Measurements from ENCODE around the gene IGFBP2. TPM values are rescaled to one million over a fixed set of nuclear protein-coding genes. Genes with fewer than 3 reads are reported as not detected.

Gene IGFBP2
- total RNA-seq, 2 experiments from 2014 or later: 10.3 to 10.9 TPM

GRCh38 chr2:216677439-216678097 is 44.3 kb downstream of the IGFBP2 start:
- Mint-ChIP-seq H3K4me1 (peaks cover 10% of the 10 kb centered on the region), H3K27ac (no peak overlapping the region), H3K4me3 (no peak overlapping the region), H3K27me3 (peaks cover 2% of the 10 kb centered on the region), H3K36me3 (ENCODE audit: low read depth) (no peaks in the 10 kb centered on the region), H3K9me3 (no peaks in the 10 kb centered on the region)
- CTCF ChIA-PET: interaction anchor here (0.5 to 0.7 kb wide), 2 partner anchors 11 to 565 kb away, joined by 3 read pairs; no protein-coding TSS in a partner anchor
- no peak for DNase-seq
- POLR2A ChIA-PET: no interaction called here

GRCh38 chr2:216678098-216678465 is 44.9 kb downstream of the IGFBP2 start:
- H3K36me3 Mint-ChIP-seq (ENCODE audit: low read depth): no peaks in the 10 kb centered on the region
- CTCF ChIA-PET: interaction anchor here (0.7 kb wide), 1 partner anchor 11 kb away, joined by 3 read pairs; no protein-coding TSS in a partner anchor
- no peak overlapping the region for H3K27ac Mint-ChIP-seq
- peaks cover 10% of the 10 kb centered on the region for H3K4me1 Mint-ChIP-seq
- no peaks in the 10 kb centered on the region for H3K9me3 Mint-ChIP-seq
- peaks cover 2% of the 10 kb centered on the region for H3K27me3 Mint-ChIP-seq
- POLR2A ChIA-PET: no interaction called here
- no peak for DNase-seq
- H3K4me3 Mint-ChIP-seq: no peak overlapping the region

DNA sequence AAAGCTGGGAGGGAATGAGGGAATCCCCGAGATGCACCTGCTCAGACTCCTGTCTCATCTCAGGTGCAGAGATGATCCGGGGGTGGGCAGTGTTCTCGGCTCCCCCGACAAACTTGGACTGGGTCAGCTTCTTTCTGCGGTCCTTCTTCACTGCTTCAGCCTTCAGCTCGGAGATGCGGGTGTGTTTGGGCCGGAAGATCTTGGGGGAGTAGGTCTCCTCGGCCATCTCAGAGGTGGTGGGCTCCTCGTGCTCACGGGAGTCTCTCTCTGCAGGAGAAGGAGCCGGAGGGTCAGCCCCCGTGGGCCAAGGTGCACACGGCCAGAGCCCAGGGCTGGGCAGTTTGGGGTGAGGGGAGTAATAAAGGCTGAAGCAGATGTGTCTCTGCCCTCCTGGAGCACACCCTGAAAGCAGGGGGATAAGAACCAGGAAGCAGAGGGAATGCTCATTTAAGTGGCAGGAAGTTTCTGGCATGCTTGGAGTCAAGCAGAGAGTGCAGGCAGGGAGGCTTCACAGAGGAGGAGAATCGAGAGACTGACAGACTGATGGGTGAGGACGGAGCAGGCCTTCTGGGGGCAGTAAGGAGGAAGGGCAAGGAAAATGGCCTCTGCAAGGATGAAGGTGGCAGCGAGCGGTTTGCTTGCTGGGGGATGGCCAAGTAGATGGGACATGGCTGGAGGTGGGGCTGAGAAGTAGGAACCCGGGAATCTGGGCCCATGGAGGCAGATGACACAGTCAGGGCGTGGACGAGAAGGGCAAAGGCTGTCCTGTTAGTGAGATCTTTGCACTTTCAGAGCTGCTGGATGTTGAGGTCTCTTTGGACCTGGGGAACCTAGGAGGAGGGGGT is 45.8 kb downstream of the IGFBP2 start:
- H3K27me3 Mint-ChIP-seq: peaks cover 5% of the 10 kb centered on the region
- DNase-seq: no peak
- CTCF ChIA-PET: interaction anchor here (0.6 to 1.0 kb wide), 2 partner anchors 13 to 37 kb away, joined by 3 to 4 read pairs; no protein-coding TSS in a partner anchor
- H3K4me1 Mint-ChIP-seq: peaks cover 10% of the 10 kb centered on the region
- no peak overlapping the region for H3K4me3 Mint-ChIP-seq
- POLR2A ChIA-PET: no interaction called here
- H3K27ac Mint-ChIP-seq: no peak overlapping the region
- no peaks in the 10 kb centered on the region for H3K9me3 Mint-ChIP-seq
- H3K36me3 Mint-ChIP-seq (ENCODE audit: low read depth): no peaks in the 10 kb centered on the region

DNA sequence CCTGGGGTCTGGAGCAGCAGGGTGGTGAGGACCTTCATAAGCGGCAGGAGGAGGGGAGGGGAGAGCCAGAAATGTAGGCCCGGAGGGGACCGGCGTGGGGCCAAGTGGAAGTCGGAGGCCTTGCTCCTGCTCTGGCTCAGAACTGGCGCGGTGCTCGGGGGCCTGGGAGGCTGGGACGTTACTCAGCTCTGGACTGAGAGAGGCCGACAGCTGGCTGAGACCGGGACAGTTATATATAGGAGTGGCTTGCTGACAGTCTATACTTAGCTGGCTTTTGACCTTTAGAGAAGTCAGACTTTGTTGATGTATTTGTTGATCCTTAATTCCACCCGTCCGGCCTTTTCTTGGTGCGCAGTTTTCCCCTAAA is 46.4 kb downstream of the IGFBP2 start:
- CTCF ChIA-PET: interaction anchor here (1.0 kb wide), 1 partner anchor 13 kb away, joined by 4 read pairs; no protein-coding TSS in a partner anchor

DNA sequence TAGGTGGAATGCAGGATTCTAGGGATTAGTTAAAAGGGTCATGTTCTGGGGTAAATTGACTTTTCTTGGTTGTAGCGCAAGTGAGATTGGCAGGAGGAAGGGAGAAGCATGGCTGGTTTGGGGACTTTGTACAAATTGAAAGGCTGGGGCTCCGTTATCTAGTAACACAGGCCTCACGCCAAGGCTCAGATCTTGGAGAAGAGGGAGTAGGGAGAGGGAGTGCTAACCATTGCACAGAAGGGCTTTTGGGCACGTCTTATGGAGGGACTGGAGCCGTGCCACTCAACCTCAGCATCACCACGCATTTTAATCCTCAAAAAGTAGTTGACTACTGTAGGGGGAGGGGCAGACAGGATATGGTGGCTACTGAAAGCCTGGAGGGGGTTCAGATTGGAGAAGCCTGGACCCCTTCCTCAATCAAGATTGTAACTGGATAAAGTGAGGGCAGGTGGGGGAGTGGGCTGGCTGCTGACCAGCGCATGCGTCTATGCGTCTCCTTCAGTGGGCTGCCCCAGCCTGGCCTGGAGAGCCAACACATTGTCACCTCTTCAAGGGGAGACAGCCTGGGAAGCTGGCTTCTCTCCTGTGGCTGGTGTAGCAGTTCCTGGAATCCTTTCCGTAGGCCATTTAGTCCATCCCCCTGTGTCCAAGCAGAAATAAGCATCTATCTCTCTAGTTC is 47.9 kb downstream of the IGFBP2 start:
- no peak for DNase-seq
- no peaks in the 10 kb centered on the region for H3K9me3 Mint-ChIP-seq
- peaks cover 10% of the 10 kb centered on the region for H3K4me1 Mint-ChIP-seq
- H3K27me3 Mint-ChIP-seq: peaks cover 5% of the 10 kb centered on the region
- ChIA-PET CTCF (interaction anchor here (0.6 to 1.4 kb wide), 3 partner anchors 13 to 45 kb away, joined by 3 to 4 read pairs (median 3); partner anchors contain the start of gene IGFBP5), POLR2A (no interaction called here)
- no peak overlapping the region for H3K4me3 Mint-ChIP-seq
- H3K36me3 Mint-ChIP-seq (ENCODE audit: low read depth): no peaks in the 10 kb centered on the region
- H3K27ac Mint-ChIP-seq: no peak overlapping the region

More for the DNA sequence above, 46.4 kb downstream of the IGFBP2 start:
- no peaks in the 10 kb centered on the region for H3K9me3 Mint-ChIP-seq
- no peaks in the 10 kb centered on the region for H3K36me3 Mint-ChIP-seq (ENCODE audit: low read depth)
- H3K4me1 Mint-ChIP-seq: peaks cover 10% of the 10 kb centered on the region
- POLR2A ChIA-PET: no interaction called here
- no peak for DNase-seq
- no peak overlapping the region for H3K27ac Mint-ChIP-seq
- H3K27me3 Mint-ChIP-seq: peaks cover 5% of the 10 kb centered on the region
- no peak overlapping the region for H3K4me3 Mint-ChIP-seq

DNA sequence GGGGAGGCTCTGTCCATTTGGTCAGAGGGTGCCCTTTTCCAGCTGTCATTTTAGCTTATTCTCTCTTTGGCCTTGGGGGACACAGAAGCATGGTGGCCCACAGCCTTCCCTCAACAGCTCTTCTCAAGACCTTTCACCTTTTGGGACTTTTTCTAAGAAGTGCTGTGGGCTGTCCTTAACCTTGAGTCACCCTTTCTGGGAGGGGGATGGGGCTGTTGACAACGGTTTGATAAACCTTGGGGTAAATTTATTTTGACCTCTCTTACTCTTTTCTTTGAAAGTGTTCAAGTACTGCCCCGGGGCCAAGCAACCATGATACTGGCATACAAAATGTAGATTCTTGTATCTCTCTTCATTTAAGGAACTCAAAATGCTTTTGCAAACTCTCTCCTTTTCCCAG is 48.5 kb downstream of the IGFBP2 start:
- H3K9me3 Mint-ChIP-seq: no peaks in the 10 kb centered on the region
- H3K27ac Mint-ChIP-seq: no peak overlapping the region
- ChIA-PET CTCF (interaction anchor here (0.6 to 1.4 kb wide), 5 partner anchors 12 to 1031 kb away, joined by 3 to 5 read pairs (median 3); partner anchors contain the start of gene IGFBP5), POLR2A (no interaction called here)
- H3K4me3 Mint-ChIP-seq: no peak overlapping the region
- H3K36me3 Mint-ChIP-seq (ENCODE audit: low read depth): no peaks in the 10 kb centered on the region
- no peak for DNase-seq
- H3K27me3 Mint-ChIP-seq: peaks cover 6% of the 10 kb centered on the region
- H3K4me1 Mint-ChIP-seq: peaks cover 10% of the 10 kb centered on the region

DNA sequence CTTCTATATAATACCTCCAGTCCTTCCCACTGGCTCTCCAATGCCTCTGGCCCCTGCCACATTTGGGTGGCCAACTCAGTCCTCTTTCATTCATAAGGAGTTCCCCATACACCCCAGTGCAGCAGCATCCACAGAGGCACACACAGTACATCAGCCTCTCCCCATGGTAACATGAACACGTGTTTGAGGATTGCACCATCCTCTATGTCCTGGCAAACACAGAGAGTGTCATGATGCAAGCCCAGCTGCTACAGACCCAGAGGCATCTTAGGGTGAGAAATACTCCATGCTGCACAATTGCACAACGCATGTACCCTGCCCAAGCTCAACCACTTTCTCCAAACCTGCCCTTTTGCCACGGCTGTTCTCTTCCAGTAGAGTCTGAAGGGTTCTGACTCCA is 50.6 kb downstream of the IGFBP2 start:
- no peak overlapping the region for H3K4me3 Mint-ChIP-seq
- H3K27ac Mint-ChIP-seq: no peak overlapping the region
- no peaks in the 10 kb centered on the region for H3K9me3 Mint-ChIP-seq
- DNase-seq: no peak
- ChIA-PET POLR2A (no interaction called here), CTCF (no interaction called here)
- H3K4me1 Mint-ChIP-seq: peaks cover 10% of the 10 kb centered on the region
- no peaks in the 10 kb centered on the region for H3K36me3 Mint-ChIP-seq (ENCODE audit: low read depth)
- H3K27me3 Mint-ChIP-seq: peaks cover 12% of the 10 kb centered on the region

- peaks cover 26% of the 10 kb centered on the region for H3K27me3 Mint-ChIP-seq
- no peaks in the 10 kb centered on the region for H3K36me3 Mint-ChIP-seq (ENCODE audit: low read depth)
Measured at GRCh38 chr2:216685327-216685875, 52.2 kb downstream of the IGFBP2 start.

DNA sequence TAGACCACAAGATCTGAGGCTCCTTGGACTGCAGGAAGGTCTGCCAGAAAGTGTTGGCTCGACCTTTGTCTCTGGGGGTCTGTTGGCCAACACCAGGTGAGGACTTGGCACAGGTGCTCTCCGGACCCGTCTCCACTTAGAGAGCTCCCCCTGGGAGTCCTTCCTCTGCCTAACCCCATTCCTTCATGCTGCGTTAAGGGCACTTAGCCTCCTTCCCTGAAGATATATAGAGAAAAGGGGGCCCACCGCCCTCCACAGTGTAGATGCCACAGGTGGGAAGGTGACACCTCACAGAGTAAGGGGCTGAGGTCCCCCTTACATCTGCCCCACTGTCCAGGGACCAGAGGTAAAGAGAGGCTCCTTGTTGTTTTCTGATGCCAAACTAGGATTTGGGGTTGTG is 53.9 kb downstream of the IGFBP2 start:
- Mint-ChIP-seq H3K4me3 (no peak overlapping the region), H3K27ac (no peak overlapping the region), H3K36me3 (ENCODE audit: low read depth) (no peaks in the 10 kb centered on the region), H3K27me3 (peaks cover 37% of the 10 kb centered on the region), H3K4me1 (peaks cover 13% of the 10 kb centered on the region), H3K9me3 (no peaks in the 10 kb centered on the region)
- POLR2A ChIA-PET: no interaction called here
- CTCF ChIA-PET: interaction anchor here (1.3 kb wide), 1 partner anchor 1026 kb away, joined by 4 read pairs; no protein-coding TSS in a partner anchor
- no peak for DNase-seq

More at GRCh38 chr2:216685327-216685875, 52.2 kb downstream of the IGFBP2 start:
- peaks cover 10% of the 10 kb centered on the region for H3K4me1 Mint-ChIP-seq
- DNase-seq: no peak
- POLR2A ChIA-PET: no interaction called here
- H3K9me3 Mint-ChIP-seq: no peaks in the 10 kb centered on the region
- H3K27ac Mint-ChIP-seq: no peak overlapping the region
- no peak overlapping the region for H3K4me3 Mint-ChIP-seq
- CTCF ChIA-PET: interaction anchor here (0.6 kb wide), 1 partner anchor 1920 kb away, joined by 8 read pairs; no protein-coding TSS in a partner anchor

- POLR2A ChIA-PET: no interaction called here
- Mint-ChIP-seq H3K27ac (no peak overlapping the region), H3K36me3 (ENCODE audit: low read depth) (no peaks in the 10 kb centered on the region), H3K27me3 (peaks cover 42% of the 10 kb centered on the region), H3K4me3 (no peak overlapping the region), H3K9me3 (no peaks in the 10 kb centered on the region), H3K4me1 (peaks cover 14% of the 10 kb centered on the region)
- CTCF ChIA-PET: interaction anchor here (1.3 kb wide), 1 partner anchor 1025 kb away, joined by 4 read pairs; no protein-coding TSS in a partner anchor
- DNase-seq: no peak
Measured at GRCh38 chr2:216687646-216688045, 54.4 kb downstream of the IGFBP2 start.

- no peak overlapping the region for H3K4me3 Mint-ChIP-seq
- no peak for DNase-seq
- no peaks in the 10 kb centered on the region for H3K9me3 Mint-ChIP-seq
- no peak overlapping the region for H3K27ac Mint-ChIP-seq
- ChIA-PET CTCF (no interaction called here), POLR2A (no interaction called here)
- H3K4me1 Mint-ChIP-seq: peaks cover 22% of the 10 kb centered on the region
- H3K27me3 Mint-ChIP-seq: peaks cover 47% of the 10 kb centered on the region
- no peaks in the 10 kb centered on the region for H3K36me3 Mint-ChIP-seq (ENCODE audit: low read depth)
Measured at GRCh38 chr2:216688731-216689340, 55.6 kb downstream of the IGFBP2 start.

GRCh38 chr2:216689397-216689796 is 56.2 kb downstream of the IGFBP2 start:
- POLR2A ChIA-PET: no interaction called here
- Mint-ChIP-seq H3K4me3 (no peak overlapping the region), H3K27me3 (peaks cover 51% of the 10 kb centered on the region), H3K27ac (no peak overlapping the region), H3K4me1 (peaks cover 27% of the 10 kb centered on the region), H3K9me3 (no peaks in the 10 kb centered on the region), H3K36me3 (ENCODE audit: low read depth) (no peaks in the 10 kb centered on the region)
- no peak for DNase-seq
- CTCF ChIA-PET: interaction anchor here (0.6 kb wide), 1 partner anchor 174 kb away, joined by 3 read pairs; no protein-coding TSS in a partner anchor
